Upper lobe of left lung (tissue), 6 donors: ENCODE data around the gene RPS10. TPM values are rescaled to one million over a fixed set of nuclear protein-coding genes. Genes with fewer than 3 reads are reported as not detected.

Experiments used
- ATAC-seq, 2 donors: fragments of 200-7000 bp; cut with Tn5 transposase; one replicate each; pipeline ENCODE4 v1.9.1; 2022; ENCODE audit warnings: mild to moderate bottlenecking in 2 of 2, moderate library complexity in 2 of 2; ENCODE audit not compliant: low FRiP score in 2 of 2
- DNase-seq, 2 donors: peaks; one replicate each; pipeline ENCODE4 v3.0.0-alpha.2; 2019 to 2020
- H3K27ac ChIP-seq, 4 donors: fragments of 200-600 bp; sonication (generic); one replicate each; pipeline ENCODE4 v1.5.1; 2016 to 2019
- H3K27me3 ChIP-seq, 4 donors: fragments of 200-600 bp; sonication (generic); one replicate each; pipeline ENCODE4 v1.5.1; 2017 to 2019
- H3K36me3 ChIP-seq, 4 donors: fragments of 200-600 bp; sonication (generic); one replicate each; pipeline ENCODE4 v1.5.1; 2016 to 2019
- H3K4me1 ChIP-seq, 4 donors: fragments of 200-600 bp; sonication (generic); one replicate each; pipeline ENCODE4 v1.5.1; 2018 to 2019
- H3K4me3 ChIP-seq, 4 donors: fragments of 200-600 bp; sonication (generic); one replicate each; pipeline ENCODE4 v1.5.1; 2017 to 2019; ENCODE audit warnings: mild to moderate bottlenecking in 2 of 4, moderate library complexity in 1 of 4
- H3K9me3 ChIP-seq, 4 donors: fragments of 200-600 bp; sonication (generic); one replicate each; pipeline ENCODE4 v1.5.1; 2018 to 2019
- CTCF ChIP-seq, 6 experiments: fragments of 450-650 bp in 4 of 6; fragments of 200-600 bp in 2 of 6; sonication (generic) in 2 of 6; IDR thresholded peaks; one replicate each; pipeline ENCODE4 v1.5.1; 2016 to 2019; ENCODE audit warnings: antibody characterized with exemption in 6 of 6
- EP300 ChIP-seq, 4 donors: sonication (generic); formaldehyde crosslinking; IDR thresholded peaks; one replicate each; pipeline ENCODE4 v1.5.1; 2017; ENCODE audit warnings: antibody characterized with exemption in 4 of 4, control low read depth in 2 of 4
- POLR2A ChIP-seq, 4 donors: fragments of 450-650 bp; IDR thresholded peaks; one replicate each; pipeline ENCODE4 v1.5.1; 2016 to 2017; ENCODE audit warnings: antibody characterized with exemption in 4 of 4, mild to moderate bottlenecking in 2 of 4
- POLR2AphosphoS5 ChIP-seq, 2 donors: sonication (generic); formaldehyde crosslinking; IDR thresholded peaks; one replicate each; pipeline ENCODE4 v1.5.1; 2017; ENCODE audit warnings: antibody characterized with exemption in 2 of 2
- WGBS, 2 donors: methylation state at CpG; one replicate each; pipeline ENCODE4 v1.1.5; 2017 to 2018; 5-methylcytosine and 5-hydroxymethylcytosine counted together
- total RNA-seq, 6 donors: library from RNA; depleted of rRNA in 4 of 6; stranded (reverse); fragments of >200 nt in 4 of 6; gene quantifications; one replicate each; pipeline versions ENCODE4 v1.1.0 to v1.2.1, GENCODE V29; 2016 to 2021
- donor health status: DM: no; HTN: no; CAD: no; lungs with moderate emphysema.
- donor health status: DM: no; HTN: yes; CAD: no; lungs with severe emphysema.

The RPS10 gene
- total RNA-seq, 6 donors from 2014 or later: 383 to 1,975 (median 1,074) TPM

GRCh38 chr6:34462010-34462409, 36.1 kb upstream of the RPS10 start:
- peaks cover 0 to 18% (median 9%) of the 10 kb centered on the region in 4 donors for H3K27me3 ChIP-seq
- no peak for ATAC-seq
- H3K4me1 ChIP-seq: peaks cover 10 to 15% (median 12%) of the 10 kb centered on the region in 4 donors
- 68 to 82% methylated on average over 6 of the region's 6 CpGs for WGBS, 2 donors
- no peaks in the 10 kb centered on the region for H3K36me3 ChIP-seq
- no peak overlapping the region for H3K27ac ChIP-seq
- H3K9me3 ChIP-seq: no peaks in the 10 kb centered on the region
- no peak overlapping the region for H3K4me3 ChIP-seq
- TF ChIP-seq POLR2A (IDR thresholded peaks at IDR 0.05): no peak
- TF ChIP-seq CTCF (IDR thresholded peaks at IDR 0.05): no peak
- TF ChIP-seq POLR2AphosphoS5 (IDR thresholded peaks at IDR 0.05): no peak
- TF ChIP-seq EP300 (IDR thresholded peaks at IDR 0.05): no peak
- DNase-seq: no peak

DNA sequence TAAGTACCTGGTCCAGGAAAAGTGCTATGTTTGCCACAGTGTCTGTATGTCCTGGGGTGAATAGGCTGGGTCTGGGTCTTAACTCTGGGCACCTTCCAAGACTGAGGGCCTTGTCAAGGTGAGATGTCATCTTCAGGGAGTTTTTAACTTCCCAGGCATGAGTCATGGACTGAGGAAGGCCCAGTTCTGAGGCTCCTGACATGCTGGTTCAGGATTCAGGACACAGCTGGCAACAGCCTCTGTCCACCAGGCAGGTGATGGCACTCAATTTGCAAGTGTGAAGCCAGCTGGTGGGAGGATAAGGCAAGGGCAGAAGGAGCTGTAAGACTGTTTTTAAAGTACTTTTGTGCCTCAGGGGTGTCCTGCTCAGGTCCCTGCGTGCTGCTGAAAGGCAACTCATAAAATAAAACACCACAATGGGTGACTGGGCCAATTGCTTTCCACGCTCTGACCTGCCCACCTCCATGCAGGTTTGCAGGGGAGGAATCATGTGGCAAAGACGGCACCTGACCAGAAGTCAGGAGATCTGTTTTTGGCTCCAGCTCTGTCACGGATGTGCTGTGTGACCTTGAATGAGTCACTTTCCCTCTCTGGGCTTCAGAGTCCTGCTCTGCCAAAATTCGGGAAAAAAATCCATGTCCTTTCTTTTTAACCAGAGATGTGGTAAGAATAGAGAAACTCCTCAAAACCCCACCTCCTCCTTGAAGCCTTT, 35.1 kb upstream of the RPS10 start:
- ATAC-seq (no peak), DNase-seq (no peak)
- peaks cover 0 to 10% (median 7%) of the 10 kb centered on the region in 4 donors for H3K27me3 ChIP-seq
- H3K4me1 ChIP-seq: peaks cover 8 to 10% (median 9%) of the 10 kb centered on the region in 4 donors
- WGBS, 2 donors: 83 to 86% methylated on average over 5 of the region's 5 CpGs
- no peak overlapping the region for H3K4me3 ChIP-seq
- no peak overlapping the region for H3K27ac ChIP-seq
- no peaks in the 10 kb centered on the region for H3K36me3 ChIP-seq
- no peak for TF ChIP-seq EP300 (IDR thresholded peaks at IDR 0.05)
- no peak for TF ChIP-seq POLR2AphosphoS5 (IDR thresholded peaks at IDR 0.05)
- TF ChIP-seq CTCF (IDR thresholded peaks at IDR 0.05): no peak
- TF ChIP-seq POLR2A (IDR thresholded peaks at IDR 0.05): no peak
- H3K9me3 ChIP-seq: no peaks in the 10 kb centered on the region

DNA sequence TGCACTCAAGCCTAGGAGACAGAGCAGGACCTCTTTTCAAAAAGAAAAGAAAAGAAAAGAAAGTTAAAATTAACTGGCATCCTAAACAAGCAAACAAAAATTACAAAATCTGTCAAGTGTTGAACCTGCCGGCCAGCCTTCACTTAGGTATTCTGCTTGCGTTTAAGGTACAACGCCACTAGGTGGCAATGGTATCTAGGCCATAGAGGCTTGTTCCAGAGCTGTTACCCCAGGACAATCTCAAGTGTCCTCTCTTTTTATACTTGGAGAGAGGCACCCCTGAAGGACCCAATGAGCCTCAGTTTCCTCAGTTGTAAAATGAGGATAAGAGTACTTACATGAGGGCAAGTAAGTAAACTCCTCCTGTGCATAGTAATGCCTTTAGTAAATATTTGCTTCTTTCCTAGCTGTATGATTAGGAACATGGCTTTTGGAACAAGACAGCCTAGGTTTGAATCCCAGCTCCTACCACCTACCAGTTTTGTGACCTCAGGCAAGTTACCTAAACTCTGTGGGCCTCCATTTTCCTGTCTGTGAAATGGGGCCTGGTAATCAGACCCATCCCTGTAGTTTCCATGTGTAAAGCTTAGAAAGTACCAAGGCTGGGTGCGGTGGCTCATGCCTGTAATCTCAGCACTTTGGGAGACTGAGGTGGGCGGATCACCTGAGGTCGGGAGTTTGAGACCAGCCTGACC, 34.2 kb upstream of the RPS10 start:
- DNase-seq: peak in 1 of 2 donors; percentile 55
- peak in 1 of 2 donors; percentile 75 for ATAC-seq
- H3K27ac ChIP-seq: no peak overlapping the region
- WGBS, 2 donors: 48% methylated on average over 6 of the region's 6 CpGs
- no peak overlapping the region for H3K4me3 ChIP-seq
- TF ChIP-seq POLR2A (IDR thresholded peaks at IDR 0.05): no peak
- TF ChIP-seq EP300 (IDR thresholded peaks at IDR 0.05): no peak
- peak; percentile 24 to 66 (median 54) for TF ChIP-seq CTCF (IDR thresholded peaks at IDR 0.05)
- no peaks in the 10 kb centered on the region for H3K36me3 ChIP-seq
- H3K27me3 ChIP-seq: peaks cover 0 to under 1% (median under 1%) of the 10 kb centered on the region in 4 donors
- no peaks in the 10 kb centered on the region for H3K9me3 ChIP-seq
- peaks cover 0 to under 1% (median 0%) of the 10 kb centered on the region in 4 donors for H3K4me1 ChIP-seq

DNA sequence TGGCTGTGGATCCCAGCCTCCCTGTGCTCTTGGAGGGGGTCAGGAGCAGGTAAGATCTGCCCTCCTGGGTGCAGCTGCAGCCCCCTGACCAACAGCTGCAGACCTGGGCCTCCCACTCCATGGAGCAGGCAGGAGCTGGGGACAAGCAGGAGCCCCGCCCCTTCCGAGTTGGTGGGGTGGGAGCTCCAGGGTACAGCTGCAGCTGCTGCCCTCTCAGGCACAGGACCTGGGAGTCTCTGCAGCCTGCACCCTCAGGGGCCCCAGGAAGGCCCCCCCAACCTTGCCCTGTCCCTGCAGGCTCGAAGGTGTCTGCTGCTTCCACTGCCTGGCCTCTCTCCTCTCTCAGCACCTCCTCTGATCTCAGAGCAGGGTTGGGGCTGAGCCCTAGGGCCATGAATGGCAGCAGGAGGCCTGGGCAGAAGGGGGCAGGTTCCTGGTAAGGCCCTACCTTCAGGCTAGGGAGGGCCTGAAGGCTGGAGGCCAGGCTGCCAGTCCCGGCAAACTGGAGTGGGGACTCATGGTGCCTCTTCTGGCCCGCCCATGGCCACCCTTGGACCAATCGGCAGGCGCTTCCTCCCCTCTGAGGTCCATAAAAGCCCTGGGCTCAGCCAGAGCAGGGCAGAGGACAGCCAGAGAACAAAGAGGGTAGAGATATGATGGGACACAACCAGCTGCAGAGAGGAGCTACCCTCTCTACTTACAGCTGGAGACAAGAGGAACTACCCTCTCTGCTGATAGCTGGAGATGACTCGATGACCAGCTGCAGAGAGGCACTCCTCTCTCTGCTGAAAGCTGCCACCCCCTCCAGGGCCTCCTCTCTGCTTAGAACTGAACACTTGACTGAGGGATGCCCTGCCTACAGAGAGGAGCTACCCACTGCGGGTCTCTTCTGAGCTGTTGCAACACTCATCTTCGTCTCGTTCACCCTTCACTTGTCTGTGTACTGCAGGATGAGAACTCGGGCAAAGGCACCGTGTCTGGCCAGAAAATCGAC, 32.2 kb upstream of the RPS10 start:
- Histone ChIP-seq H3K27ac (no peak overlapping the region), H3K4me1 (no peaks in the 10 kb centered on the region), H3K9me3 (no peaks in the 10 kb centered on the region), H3K36me3 (no peaks in the 10 kb centered on the region), H3K27me3 (no peaks in the 10 kb centered on the region), H3K4me3 (no peak overlapping the region)
- DNase-seq (peak in 1 of 2 donors; percentile 34), ATAC-seq (no peak)
- WGBS, 2 donors: 74 to 76% methylated on average over 10 to 12 of the region's 14 CpGs
- TF ChIP-seq POLR2AphosphoS5 (IDR thresholded peaks at IDR 0.05): no peak
- TF ChIP-seq EP300 (IDR thresholded peaks at IDR 0.05): no peak
- TF ChIP-seq CTCF (IDR thresholded peaks at IDR 0.05): no peak
- no peak for TF ChIP-seq POLR2A (IDR thresholded peaks at IDR 0.05)
